Stomach (tissue), 4 donors: ENCODE results near the gene EIF4B.

Experiments used
- CTCF ChIP-seq, 7 experiments: fragments of 450-650 bp in 4 of 7; fragments of 200-600 bp in 3 of 7; sonication (generic) in 3 of 7; IDR thresholded peaks; one replicate each; pipeline ENCODE4 v1.5.1; 2016 to 2019; ENCODE audit warnings: antibody characterized with exemption in 7 of 7, control low read depth in 2 of 7, mild to moderate bottlenecking in 1 of 7
- POLR2A ChIP-seq, 4 donors: fragments of 450-650 bp; IDR thresholded peaks; one replicate each; pipeline ENCODE4 v1.6.1; 2016; ENCODE audit warnings: antibody characterized with exemption in 4 of 4, control low read depth in 2 of 4, mild to moderate bottlenecking in 1 of 4, moderate library complexity in 1 of 4
- POLR2AphosphoS5 ChIP-seq, 3 donors: sonication (generic); formaldehyde crosslinking; IDR thresholded peaks; one replicate each; pipeline ENCODE4 v1.6.1; 2016; ENCODE audit warnings: antibody characterized with exemption in 3 of 3

GRCh38 chr12:53052419-53053217, 46.4 kb downstream of the EIF4B start:
- TF ChIP-seq CTCF (IDR thresholded peaks at IDR 0.05) (no peak), POLR2A (IDR thresholded peaks at IDR 0.05) (no peak), POLR2AphosphoS5 (IDR thresholded peaks at IDR 0.05) (peak; percentile 41 to 70 (median 67))
